Heart left ventricle (tissue), 16 donors: ENCODE results near the gene PKDCC. TPM values are rescaled to one million over a fixed set of nuclear protein-coding genes. Genes with fewer than 3 reads are reported as not detected.

ENCODE experiments used
- ATAC-seq, 4 donors: fragments of 200-7000 bp; cut with Tn5 transposase; one replicate each; pipeline ENCODE4 v1.9.1; 2020 to 2022; ENCODE audit warnings: moderate library complexity in 4 of 4, mild to moderate bottlenecking in 3 of 4, moderate number of reproducible peaks in 1 of 4
- DNase-seq, 5 donors: peaks; one replicate each; pipeline ENCODE4 v3.0.0-alpha.2; 2020
- H3K27ac ChIP-seq, 12 donors: fragments of 200-600 bp; sonication (generic) in 4 of 12; one replicate each; pipeline versions ENCODE4 v1.5.0 to v1.8.0; 2016 to 2022; ENCODE audit warnings: mild to moderate bottlenecking in 2 of 12
- H3K27me3 ChIP-seq, 9 donors: fragments of 200-600 bp; sonication (generic) in 2 of 9; one replicate each; pipeline versions ENCODE4 v1.5.1 to v1.8.0; 2016 to 2022; ENCODE audit warnings: mild to moderate bottlenecking in 3 of 9
- H3K36me3 ChIP-seq, 9 donors: fragments of 200-600 bp; sonication (generic) in 2 of 9; one replicate each; pipeline versions ENCODE4 v1.5.0 to v1.8.0; 2018 to 2022; ENCODE audit warnings: mild to moderate bottlenecking in 2 of 9
- H3K4me1 ChIP-seq, 12 donors: fragments of 200-600 bp; sonication (generic) in 4 of 12; one replicate each; pipeline versions ENCODE4 v1.5.0 to v1.8.0; 2016 to 2022; ENCODE audit warnings: mild to moderate bottlenecking in 3 of 12
- H3K4me3 ChIP-seq, 12 donors: fragments of 200-600 bp; sonication (generic) in 4 of 12; one replicate each; pipeline versions ENCODE4 v1.5.0 to v1.8.0; 2017 to 2022; ENCODE audit warnings: mild to moderate bottlenecking in 9 of 12, moderate library complexity in 4 of 12
- H3K9me3 ChIP-seq, 12 donors: fragments of 200-600 bp; sonication (generic) in 4 of 12; one replicate each; pipeline versions ENCODE4 v1.5.0 to v1.8.0; 2016 to 2022; ENCODE audit warnings: mild to moderate bottlenecking in 1 of 12
- CTCF ChIP-seq, 12 donors: fragments of 200-600 bp; sonication (generic) in 4 of 12; IDR thresholded peaks; one replicate each; pipeline versions ENCODE4 v1.5.0 to v1.8.0; 2018 to 2022; ENCODE audit warnings: antibody characterized with exemption in 12 of 12, mild to moderate bottlenecking in 5 of 12
- POLR2A ChIP-seq, 2 donors: fragments of 450-650 bp; IDR thresholded peaks; one replicate each; pipeline ENCODE4 v1.6.1; 2017; ENCODE audit warnings: antibody characterized with exemption in 2 of 2, mild to moderate bottlenecking in 2 of 2, moderate library complexity in 2 of 2
- WGBS, 4 donors: extraction: QIAGEN DNeasy Blood & Tissue Kit in 2 of 4; methylation state at CpG; one replicate each; pipeline versions ENCODE4 v1.1.5 to v1.1.7; 2013 to 2018; 5-methylcytosine and 5-hydroxymethylcytosine counted together
- intact Hi-C, 10 donors: fragments of 100-400 bp; cut with DNase I; formaldehyde crosslinking; loops; one replicate each; pipeline versions ENCODE4 v1.11.1 to v1.14.2; 2022
- polyA plus RNA-seq, 2 donors: library from polyadenylated mRNA; stranded (reverse); fragments of 200-250 nt; gene quantifications; one replicate each; pipeline ENCODE4 v1.2.3, GENCODE V29; 2013
- total RNA-seq, 9 donors: library from RNA; depleted of rRNA in 2 of 9; stranded (reverse); fragments of >200 nt in 2 of 9; fragmentation: NEBNext Ultra II Directional in 3 of 9; extraction: Animal tissue kit (Norgen Biotek cat#: 25700) in 3 of 9; gene quantifications; one replicate each; pipeline versions ENCODE4 v1.1.0 to v1.2.4, GENCODE V29; 2016 to 2023
- donor health status: ischemic (EF 13 %, LVEDD 7.1; RV severe dilation, severe dysfunction).
- donor health status: healthy with polysubstance abuse.
- donor health status: DM: no; HTN: yes; CAD: no.
- donor health status: DM: no; HTN: no; CAD: no.
- donor health status: ischemic (EF 25% LVEDD 6.9; RV normal size, moderate dysfunction).
- donor health status: ischemic (EF 25% LVEDD 5.7; RV mildly dilated, moderate dysfunction).
- donor health status: healthy.
- donor health status: DM: yes; HTN: yes; CAD: no.
- donor health status: ischemic (EF 35%, LVEDD 5.7; RV mildly dilated, moderate dysfunction).
- donor health status: nonischemic (EF 11% LVEDD 7.7; RV severe dilation, severe dysfunction).
- donor health status: DM: yes; HTN: yes; CAD: no.
- donor health status: PGD.
- donor health status: ischemic (EF 29% LVEDD 5.4; RV normal size, mild dysfunction).
- donor health status: nonischemic (EF 23%, LVEDD 6.1; RV moderate dilation, normal function).

The PKDCC gene
- total and polyA plus RNA-seq, 11 donors: 22.7 to 124 (median 53.2) TPM

GRCh38 chr2:42086500-42086953 is 38.7 kb downstream of the PKDCC start:
- intact Hi-C loops: loop anchor here (1.0 to 5.0 kb wide), 4 partner anchors 217 to 234 kb away; no protein-coding TSS in a partner anchor
- Histone ChIP-seq H3K4me3 (no peak overlapping the region), H3K27me3 (no peaks in the 10 kb centered on the region), H3K27ac (no peak overlapping the region), H3K4me1 (peaks cover 0 to 21% (median 0%) of the 10 kb centered on the region in 12 donors), H3K9me3 (no peaks in the 10 kb centered on the region), H3K36me3 (no peaks in the 10 kb centered on the region)
- TF ChIP-seq POLR2A (IDR thresholded peaks at IDR 0.05) (no peak), CTCF (IDR thresholded peaks at IDR 0.05) (peak; percentile 49 to 82 (median 76))
- WGBS, 4 donors: 17 to 21% (median 17%) methylated on average over 6 of the region's 6 CpGs
- ATAC-seq: peak in 3 of 4 donors; percentile 57 to 67 (median 58)
- DNase-seq: peak in 2 of 5 donors; percentile 35 to 39

GRCh38 chr2:42087137-42087856 is 39.5 kb downstream of the PKDCC start:
- intact Hi-C loops: loop anchor here in 7 of 10 donors (1.0 to 5.0 kb wide), 3 partner anchors 218 to 235 kb away; no protein-coding TSS in a partner anchor
- no peak overlapping the region for H3K4me3 ChIP-seq
- DNase-seq (no peak), ATAC-seq (no peak)
- no peaks in the 10 kb centered on the region for H3K27me3 ChIP-seq
- H3K4me1 ChIP-seq: peaks cover 0 to 21% (median 0%) of the 10 kb centered on the region in 12 donors
- H3K27ac ChIP-seq: no peak overlapping the region
- TF ChIP-seq CTCF (IDR thresholded peaks at IDR 0.05) (no peak), POLR2A (IDR thresholded peaks at IDR 0.05) (no peak)
- 93 to 98% (median 96%) methylated on average over 3 of the region's 3 CpGs for WGBS, 4 donors
- no peaks in the 10 kb centered on the region for H3K36me3 ChIP-seq
- H3K9me3 ChIP-seq: no peaks in the 10 kb centered on the region

GRCh38 chr2:42087857-42088195 is 40.0 kb downstream of the PKDCC start:
- H3K4me1 ChIP-seq: peaks cover 0 to 21% (median 0%) of the 10 kb centered on the region in 12 donors
- WGBS, 4 donors: 81 to 93% (median 84%) methylated on average over 2 of the region's 2 CpGs
- ATAC-seq (no peak), DNase-seq (no peak)
- no peak overlapping the region for H3K4me3 ChIP-seq
- H3K27ac ChIP-seq: no peak overlapping the region
- no peaks in the 10 kb centered on the region for H3K9me3 ChIP-seq
- intact Hi-C loops: loop anchor here in 7 of 10 donors (1.0 to 5.0 kb wide), 3 partner anchors 219 to 236 kb away; no protein-coding TSS in a partner anchor
- no peaks in the 10 kb centered on the region for H3K27me3 ChIP-seq
- no peak for TF ChIP-seq CTCF (IDR thresholded peaks at IDR 0.05)
- no peak for TF ChIP-seq POLR2A (IDR thresholded peaks at IDR 0.05)
- H3K36me3 ChIP-seq: no peaks in the 10 kb centered on the region

- ATAC-seq: peak in 3 of 4 donors; percentile 58 to 80 (median 68)
- intact Hi-C loops: loop anchor here in 6 of 10 donors (5.0 kb wide), 1 partner anchor 237 kb away; no protein-coding TSS in a partner anchor
- no peak overlapping the region for H3K4me3 ChIP-seq
- no peaks in the 10 kb centered on the region for H3K27me3 ChIP-seq
- WGBS, 4 donors: 52 to 72% (median 58%) methylated on average over 16 of the region's 16 CpGs
- DNase-seq: peak in 4 of 5 donors; percentile 44 to 71 (median 60)
- no peaks in the 10 kb centered on the region for H3K36me3 ChIP-seq
- no peaks in the 10 kb centered on the region for H3K9me3 ChIP-seq
- TF ChIP-seq POLR2A (IDR thresholded peaks at IDR 0.05): no peak
- peak; percentile 41 to 77 (median 60) for TF ChIP-seq CTCF (IDR thresholded peaks at IDR 0.05)
- H3K4me1 ChIP-seq: peaks cover 0 to 20% (median 0%) of the 10 kb centered on the region in 12 donors
- no peak overlapping the region for H3K27ac ChIP-seq
Measured at GRCh38 chr2:42089340-42089925, 41.6 kb downstream of the PKDCC start.
